NCI-H69 (cell line): Measurements from ENCODE around the gene SYT3.
"Not testable (repeated sequence)": the region's sequence is repeated elsewhere in the genome, so short reads cannot be mapped to it uniquely, and the experiment has no call there.

ENCODE experiments used
- DNase-seq: peaks from one replicate; lab custom pipeline; 2025; lab: John Stamatoyannopoulos, UW

Gene SYT3

DNA sequence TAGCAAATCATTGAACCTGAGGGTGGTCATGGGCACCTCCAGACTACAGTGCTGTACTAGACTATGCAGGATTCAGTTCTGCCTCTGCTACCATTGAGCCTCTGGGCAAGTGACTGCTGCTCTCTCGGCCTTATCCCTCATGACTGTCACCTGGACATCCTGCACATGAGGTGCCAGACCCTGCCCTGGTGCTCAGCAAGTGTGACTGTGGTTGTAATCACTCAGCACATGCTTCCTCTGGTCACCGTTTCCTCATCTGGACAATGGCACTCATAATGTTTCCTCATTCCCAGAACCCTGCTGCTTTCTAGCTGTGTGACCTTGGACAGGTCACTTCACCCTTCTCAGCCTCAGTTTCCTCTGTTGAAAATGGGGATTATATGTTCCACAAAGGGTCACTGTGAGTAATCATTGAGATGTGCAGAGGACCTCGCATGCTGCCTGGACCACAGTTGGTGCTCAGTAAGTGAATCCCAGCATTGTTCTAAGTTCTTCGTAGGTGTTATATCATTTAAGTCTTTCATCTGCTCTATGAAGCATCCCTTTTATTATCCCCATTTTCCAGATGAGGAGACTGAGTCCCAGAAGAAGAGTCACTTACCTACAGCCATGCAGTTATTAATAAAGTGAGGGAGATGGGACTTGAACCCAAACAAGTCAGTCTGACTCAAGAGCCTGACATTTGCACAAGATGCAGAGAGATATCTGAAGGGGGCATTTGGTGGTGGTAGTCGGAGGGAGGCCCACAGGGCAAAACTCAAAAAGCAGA lies 3.2 kb downstream of the SYT3 start:
- no peak for DNase-seq

DNA sequence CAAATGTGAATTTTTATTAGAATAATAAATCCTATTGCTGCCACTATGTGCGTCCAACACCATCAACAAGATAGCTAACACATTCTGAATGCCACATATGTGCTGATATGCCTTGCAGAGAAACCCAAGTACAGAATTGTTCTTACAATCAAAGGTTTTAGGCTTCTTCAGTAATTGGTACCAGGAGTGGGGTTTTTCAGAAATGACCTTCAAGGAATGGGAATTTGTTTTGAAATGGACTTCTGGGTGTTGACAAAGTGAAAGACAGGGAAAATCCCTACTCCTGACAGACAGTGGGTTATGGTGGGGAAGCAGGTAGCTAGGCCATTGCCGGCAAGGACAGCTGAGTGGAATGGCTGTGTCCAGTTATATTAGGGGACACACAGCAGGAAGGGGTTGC lies 5.7 kb downstream of the SYT3 start:
- DNase-seq: no peak

DNA sequence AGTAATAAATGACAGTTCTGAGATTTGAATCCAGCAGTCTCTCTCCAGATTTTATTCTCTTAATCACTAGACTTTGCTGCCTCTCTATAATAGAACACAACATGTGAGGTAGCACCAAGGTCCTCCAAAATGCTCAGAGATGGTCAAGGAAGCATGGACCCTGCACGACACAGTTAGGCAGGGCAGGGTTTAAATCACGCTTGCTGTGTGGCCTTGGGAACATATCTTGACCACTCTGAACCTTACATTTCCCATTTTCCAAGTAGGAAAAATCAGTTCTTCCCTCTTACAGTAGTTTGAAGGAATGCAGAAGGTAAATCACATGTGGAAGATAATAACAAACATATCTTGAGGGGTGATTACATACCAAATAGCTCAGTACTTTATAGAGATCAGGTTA lies 6.3 kb downstream of the SYT3 start:
- no peak for DNase-seq

DNA sequence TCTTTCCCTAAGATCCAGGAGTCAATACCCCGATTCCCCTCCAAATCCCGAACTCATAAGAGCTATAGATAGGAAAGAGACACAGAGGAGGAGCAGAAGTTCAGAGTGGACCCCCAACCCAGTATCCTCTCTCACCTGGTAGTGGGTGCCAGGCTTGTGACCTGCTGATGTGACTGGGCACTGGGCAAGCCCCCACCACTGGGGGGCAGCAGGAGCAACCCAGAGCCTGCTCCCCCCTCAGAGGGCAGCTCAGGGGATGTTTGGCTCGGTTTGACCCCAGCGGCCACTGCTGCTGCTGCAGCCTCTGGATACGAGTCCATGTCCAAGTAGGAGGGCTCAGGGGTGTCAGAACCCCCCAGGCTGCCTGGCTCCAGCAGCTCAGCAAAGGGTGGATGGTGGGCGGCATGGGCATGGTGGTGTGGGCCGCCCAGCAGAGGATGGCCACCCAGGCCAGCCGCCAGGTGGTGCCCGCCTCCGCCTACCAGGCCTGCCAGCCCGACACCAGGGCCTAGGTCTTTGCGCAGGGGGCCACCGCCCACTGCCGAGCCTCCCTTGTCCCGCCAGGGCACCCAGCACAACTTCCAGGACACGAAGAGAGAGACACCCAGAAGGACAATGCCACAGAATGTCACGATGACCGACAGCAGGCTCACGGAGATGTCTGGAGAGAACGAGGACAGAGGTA lies 7.4 kb downstream of the SYT3 start:
- DNase-seq: no peak

DNA sequence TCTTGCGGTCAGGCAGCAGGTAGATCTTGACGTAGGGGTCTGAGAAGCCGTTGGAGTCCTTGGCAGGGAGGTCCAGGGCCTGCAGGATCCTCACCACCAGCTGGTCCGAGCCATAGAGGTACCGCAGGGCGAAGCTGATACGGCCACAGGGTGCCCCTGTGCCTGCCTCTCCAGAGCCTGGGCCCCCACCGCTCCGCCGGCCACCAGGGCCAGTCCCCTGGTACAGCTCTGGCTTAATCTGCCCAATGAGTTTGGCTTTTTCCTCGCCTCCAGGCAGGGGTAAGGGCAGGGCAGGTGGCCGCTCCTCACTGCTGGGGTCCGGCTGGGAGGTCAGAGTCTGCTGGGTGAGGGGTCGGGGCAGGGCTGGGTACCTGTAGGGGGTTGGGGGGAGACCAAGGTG lies 9.9 kb downstream of the SYT3 start:
- DNase-seq: no peak

DNA sequence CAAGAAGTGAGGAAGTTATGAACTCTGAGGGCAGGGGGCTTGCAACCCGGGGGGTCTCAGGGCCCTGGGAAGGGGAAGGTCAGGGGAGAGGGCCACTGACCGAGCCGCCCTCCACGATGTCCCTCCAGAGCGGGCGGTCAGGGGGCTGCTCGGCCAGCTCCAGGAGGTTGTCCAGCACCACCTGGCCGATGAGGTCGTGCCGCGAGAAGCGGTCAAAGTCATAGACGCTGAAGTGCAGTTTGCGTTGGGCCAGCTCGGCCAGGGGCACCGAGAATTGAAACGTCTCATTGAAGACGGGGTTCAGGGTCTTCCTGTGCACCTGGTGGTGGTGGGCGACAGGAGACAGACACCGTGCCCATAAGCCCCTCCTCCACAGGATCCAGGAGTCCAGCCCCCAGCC lies 10.5 kb downstream of the SYT3 start:
- DNase-seq: no peak

DNA sequence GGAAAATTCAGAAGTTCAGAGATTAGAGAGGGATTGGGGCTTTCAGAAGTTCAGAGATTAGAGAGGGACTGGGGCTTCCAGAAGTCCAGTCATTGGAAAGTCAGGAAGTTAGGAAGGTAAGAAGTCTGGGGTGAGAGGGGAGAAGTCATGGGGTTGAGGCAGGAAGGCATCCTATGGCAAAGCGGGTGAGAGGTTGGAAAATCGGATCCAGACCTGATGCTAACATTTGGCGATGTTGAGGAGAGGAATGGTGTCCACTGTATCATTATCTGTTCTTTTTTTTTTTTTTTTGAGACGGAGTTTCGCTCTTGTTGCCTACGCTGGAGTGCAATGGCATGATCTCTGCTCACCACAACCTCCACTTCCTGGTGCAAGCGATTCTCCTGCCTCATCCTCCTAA lies 11.1 kb downstream of the SYT3 start:
- DNase-seq: no peak

DNA sequence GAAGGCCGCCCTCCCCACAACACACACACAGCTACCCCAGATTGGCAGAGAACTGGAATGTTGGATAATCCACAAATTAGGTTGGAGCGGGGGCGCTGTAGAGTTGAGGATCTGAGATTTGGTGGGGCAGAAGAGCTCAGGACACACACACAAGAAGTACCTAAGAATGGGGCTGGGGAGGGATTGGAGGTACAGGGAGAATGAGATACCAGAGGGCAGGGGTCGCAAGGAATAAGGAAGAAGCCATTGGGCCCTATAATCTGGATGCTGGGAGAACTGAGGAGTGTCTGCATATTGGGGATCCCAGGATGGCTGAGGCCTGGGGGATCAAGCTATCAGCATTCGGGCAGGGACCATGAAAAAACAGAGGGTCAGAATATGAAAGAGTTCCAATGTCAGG lies 11.5 kb downstream of the SYT3 start:
- DNase-seq: no peak

DNA sequence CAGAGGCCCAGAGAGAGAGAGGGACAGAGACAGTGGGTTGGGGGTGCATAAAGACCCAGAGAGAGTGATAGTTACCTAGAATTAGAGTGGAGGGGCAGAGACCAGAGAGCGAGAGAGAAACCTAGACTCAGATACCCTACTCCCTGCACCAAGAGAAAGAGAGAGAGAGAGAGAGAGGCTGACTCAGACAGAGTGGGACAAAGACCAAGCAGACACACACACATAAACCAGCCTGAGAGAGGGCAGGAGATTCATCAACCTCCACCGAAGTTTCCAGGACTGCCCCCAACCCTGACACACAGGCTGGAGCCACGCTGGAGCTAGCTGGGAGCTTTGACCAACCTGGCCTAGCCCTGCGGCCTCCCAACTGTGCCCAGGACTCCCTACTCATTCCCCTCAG lies 12.9 kb downstream of the SYT3 start:
- no peak for DNase-seq

DNA sequence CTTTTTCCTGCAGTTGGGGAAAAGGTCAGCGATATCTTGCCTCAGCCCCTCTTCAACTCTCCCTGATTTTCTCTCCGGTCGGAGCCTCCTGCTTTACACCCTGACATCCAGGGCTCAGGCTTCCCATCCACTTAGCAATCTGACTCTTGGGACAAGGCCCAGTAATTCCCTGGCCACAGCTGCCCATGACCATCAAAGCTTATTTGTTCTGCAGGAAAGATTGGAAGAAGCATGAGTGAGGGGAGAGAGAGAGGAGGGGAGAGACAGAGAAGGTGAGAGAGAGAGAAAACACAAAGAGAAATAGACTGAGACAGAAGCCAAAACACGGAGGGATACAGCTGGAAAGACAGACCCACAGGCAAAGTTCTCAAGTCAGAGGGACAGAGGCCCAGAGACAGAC lies 13.7 kb downstream of the SYT3 start:
- no peak for DNase-seq

DNA sequence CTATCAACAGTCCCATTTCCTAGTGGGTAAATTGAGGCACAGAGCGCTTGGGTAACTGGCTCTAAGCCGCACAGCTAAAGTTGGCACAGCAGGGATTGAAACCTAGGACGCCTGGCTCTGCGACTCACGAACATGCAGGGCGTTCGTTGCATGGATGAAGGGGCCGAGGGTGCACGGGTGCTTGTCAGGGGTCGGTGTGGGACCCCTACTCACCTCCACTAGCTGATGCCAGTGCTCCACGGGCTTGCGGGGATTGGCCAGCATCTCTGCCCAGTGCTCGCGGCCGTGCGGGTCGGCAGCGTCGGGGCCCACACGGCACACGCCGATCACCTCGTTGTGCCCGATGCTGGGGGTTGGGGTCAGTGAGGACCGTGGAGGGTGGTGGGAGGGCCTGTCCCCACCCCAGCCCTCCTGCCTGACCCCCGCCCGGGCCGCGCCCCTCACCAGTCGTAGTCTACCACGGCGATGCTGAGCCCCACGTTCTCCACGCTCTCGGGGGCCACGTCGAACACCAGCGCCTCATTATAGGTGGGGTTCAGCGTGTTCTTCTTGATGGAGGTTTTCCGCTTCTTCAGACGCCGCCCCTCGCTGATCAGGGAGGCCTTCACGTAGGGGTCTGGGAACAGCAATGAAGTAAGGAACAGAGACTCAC lies 14.6 kb downstream of the SYT3 start:
- DNase-seq: no peak

DNA sequence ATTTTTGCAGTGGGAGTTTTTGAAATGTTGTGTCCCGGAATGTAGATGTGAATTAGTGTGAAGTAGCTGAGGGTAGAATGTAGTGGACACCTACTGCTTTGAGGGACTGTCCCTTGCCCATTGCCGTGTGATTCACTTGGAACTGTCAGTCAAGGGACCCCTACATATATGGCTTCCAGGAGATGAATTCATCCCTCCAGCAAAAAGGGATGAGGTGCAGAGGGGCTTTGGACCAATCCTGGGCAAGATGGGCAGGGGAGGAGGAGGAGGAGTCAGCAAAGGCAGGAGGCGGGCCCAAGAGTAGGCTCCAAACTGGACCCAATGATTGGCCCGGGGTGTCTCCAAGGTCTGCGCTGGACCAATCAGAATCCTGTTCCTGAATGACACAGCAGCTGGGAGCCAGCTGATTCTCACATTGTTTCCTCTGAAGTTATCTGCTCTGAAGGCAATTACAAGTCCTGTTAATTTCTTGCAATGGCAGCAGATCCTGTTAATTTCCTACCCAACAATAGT lies 19.2 kb downstream of the SYT3 start:
- not testable (repeated sequence) for DNase-seq

DNA sequence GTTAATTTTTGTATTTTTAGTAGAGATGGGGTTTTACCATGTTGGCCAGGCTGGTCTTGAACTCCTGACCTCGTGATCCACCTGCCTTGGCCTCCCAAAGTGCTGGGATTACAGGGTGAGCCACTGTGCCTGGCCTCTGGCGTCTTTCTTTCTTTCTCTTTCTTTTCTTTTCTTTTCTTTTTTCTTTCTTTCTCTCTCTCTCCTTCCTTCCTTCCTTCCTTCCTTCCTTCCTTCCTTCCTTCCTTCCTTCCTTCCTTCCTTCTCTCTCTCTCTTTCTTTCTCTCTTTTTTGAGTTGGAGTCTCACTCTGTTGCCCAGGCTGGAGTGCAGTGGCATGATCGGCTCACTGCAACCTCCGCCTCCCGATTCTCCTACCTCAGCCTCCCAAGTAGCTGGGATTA lies 20.5 kb downstream of the SYT3 start:
- DNase-seq: not testable (repeated sequence)

DNA sequence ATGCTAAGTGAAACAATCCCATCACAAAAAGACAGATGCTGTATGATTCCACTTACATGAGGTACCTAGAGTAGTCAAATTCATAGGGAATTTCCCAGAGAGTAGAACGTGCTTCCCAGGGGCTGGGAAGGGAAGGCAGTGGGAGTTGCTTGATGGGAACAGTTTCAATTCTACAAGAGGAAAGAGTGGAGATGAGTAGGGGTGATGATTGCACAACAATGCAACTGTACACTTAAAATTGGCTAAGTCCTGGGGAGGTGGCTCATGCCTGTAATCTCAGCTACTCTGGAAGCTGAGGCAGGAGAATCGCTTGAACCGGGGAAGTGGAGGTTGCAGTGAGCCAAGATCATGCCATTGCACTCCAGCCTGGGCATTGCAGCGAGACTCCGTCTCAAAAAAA lies 21.3 kb downstream of the SYT3 start:
- not testable (repeated sequence) for DNase-seq

DNA sequence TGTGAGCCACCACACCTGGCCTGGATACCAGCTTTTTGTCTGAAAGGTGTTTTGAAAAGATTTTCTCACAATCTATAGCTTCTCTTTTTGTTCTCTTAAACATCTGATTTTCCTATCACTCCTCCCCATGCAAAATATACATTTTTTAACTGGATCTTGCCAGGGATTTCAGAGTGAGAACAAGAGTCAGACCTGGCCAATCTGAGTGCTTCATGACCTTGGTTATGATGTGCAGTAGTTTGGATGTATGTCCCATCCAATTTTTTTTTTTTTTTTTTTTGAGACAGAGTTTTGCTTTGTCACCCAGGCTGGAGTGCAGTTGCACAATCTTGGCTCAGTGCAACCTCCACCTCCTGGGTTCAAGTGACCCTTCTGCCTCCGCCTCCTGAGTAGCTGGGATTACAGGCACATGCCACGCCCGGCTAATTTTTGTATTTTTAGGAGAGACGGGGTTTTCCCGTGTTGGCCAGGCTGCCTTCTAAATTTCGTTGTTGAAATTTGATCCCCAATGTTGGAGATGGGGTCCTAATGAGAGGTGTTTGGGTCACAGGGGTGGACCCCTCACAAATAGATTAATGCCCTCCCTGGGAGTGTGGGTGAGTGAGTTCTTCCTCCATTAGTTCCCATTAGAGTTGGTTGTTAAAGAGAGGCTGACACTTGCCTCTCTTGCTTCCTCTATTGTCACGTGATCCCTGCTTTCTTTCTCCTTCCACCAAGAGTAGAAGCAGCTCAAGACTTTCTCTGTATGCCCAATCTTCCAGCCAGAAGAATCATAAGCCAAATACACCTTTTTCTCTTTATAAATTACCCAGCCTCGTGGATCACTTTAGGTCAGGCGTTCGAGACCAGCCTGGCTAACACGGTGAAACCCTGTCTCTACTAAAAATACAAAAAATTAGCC lies 26.9 kb downstream of the SYT3 start:
- not testable (repeated sequence) for DNase-seq

DNA sequence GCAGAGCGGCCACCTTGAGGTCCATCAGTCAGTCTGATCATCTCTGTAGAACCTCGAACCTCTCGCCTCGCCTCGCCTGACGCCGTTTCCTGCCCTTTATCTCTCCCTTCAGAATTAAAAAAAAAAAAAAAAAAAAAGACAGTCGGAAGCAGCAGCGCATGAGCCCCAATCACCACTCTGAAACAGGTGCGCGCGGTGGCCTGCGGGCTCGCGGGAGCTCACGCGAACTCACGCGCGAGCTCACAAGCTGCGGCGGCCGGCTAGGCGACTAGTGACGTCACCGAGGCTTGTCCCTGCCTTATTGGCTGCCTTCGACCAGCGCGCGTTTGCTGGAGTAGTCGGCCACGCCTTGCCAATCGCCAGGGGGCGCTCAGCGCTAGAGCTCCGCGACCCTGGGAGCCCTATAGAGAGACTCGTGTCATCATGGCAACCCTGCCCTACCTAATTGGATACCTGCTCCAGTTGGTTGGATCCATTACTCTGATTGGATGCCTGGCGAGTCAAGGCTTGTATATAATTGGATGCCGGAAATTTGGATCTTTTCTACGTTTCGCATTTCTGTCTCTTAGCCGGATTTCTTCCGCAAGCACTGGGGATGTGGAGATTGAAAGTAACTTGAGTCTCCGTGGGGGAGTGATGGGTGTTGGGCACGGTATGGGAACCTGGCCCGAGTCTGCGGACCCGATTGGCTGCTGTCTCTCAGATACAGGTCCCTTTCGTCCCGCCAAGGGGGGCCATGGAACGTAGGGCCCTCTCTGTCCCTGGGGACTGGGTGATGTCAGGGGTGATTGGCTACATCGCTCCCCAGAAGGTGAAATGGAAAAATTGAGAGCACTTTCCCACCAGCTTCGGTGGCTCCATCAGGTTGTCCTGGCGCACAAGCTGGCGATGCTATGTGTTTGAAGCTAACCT lies 31.6 kb downstream of the SYT3 start:
- peak; percentile 55 for DNase-seq

DNA sequence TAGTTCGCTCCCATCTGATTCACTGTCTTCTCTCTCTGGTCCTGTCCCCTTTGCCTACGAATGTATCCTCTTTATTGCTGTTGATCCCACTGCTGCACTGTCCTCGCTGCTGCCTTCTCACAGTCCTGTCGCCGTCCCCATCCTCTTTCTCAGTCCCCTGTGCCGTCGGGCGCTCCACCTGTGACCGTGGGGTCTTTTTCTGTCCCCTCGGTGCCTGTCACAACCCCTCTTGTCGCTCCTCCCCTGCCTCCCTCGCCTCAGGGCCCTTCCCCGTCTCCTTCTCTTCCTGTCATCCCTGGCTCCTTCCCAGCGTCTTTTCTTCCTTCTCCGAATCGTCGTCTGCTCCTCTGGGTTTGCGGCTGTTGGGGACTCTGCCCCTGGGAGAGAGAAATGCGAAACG lies 32.3 kb downstream of the SYT3 start:
- DNase-seq: no peak

DNA sequence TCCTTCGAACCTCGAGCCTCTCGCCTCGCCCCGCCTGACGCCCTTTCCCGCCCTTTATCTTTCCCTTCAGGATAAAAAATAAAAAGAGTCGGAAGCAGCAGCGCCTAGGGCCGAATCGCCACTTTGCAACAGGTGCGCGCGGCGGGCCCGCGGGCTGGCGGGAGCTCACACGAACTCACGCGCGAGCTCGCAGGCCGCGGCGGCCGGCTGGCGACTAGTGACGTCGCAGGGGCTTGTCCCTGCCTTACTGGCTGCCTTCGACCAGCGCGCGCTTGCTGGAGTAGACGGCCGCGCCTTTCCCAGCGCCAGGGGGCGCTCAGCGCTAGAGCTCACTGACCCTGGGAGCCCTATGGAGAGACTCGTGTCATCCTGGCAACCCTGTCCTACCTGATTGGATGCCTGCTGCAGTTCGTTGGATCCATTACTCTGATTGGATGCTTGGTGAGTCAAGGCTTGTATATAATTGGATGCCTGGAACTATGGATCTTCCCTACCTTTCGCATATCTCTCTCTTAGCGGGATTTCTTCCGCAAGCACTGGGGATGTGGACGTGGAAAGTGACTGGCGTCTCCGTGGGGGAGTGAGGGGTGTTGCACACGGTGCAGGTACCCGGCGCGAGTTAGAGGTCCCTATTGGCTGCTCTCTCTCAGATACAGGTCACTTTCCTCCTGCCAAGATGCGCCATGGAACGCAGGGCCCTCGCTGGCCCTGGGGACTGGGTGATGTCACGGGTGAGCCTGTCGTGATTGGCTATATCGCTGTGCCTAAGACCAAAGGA lies 33.4 kb downstream of the SYT3 start:
- not testable (repeated sequence) for DNase-seq

DNA sequence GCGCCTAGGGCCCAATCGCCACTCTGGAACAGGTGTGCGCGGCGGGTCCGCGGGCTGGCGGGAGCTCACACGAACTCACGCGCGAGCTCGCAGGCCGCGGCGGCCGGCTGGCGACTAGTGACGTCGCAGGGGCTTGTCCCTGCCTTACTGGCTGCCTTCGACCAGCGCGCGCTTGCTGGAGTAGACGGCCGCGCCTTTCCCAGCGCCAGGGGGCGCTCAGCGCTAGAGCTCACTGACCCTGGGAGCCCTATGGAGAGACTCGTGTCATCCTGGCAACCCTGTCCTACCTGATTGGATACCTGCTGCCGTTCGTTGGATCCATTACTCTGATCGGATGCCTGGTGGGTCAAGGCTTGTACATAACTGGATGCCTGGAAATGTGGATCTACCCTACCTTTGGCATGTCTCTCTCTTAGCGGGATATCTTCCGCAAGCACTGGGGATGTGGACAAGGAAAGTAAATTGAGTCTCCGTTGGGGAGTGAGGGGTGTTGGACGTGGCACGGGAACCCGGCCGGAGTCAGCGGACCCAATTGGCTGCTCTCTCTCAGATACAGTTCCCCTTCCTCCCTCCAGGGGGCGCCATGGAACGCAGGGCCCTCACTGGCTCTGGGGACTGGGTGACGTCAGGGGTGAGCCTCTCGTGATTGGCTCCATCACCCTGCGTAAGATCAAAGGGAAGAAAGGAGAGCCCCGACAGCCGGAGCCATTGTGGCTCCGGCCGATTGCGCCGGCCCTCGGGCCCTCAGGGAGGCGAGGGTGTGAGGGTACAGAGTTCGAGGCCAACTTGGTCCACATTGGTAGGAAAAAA lies 35.2 kb downstream of the SYT3 start:
- DNase-seq: not testable (repeated sequence)
